LNCaP clone FGC (cell line): ENCODE data around the gene CAST.

ENCODE experiments used
- DNase-seq: peaks from one replicate; pipeline ENCODE4 v3.0.0-alpha.2; 2011; ENCODE audit warnings: low read depth
- H3K4me3 ChIP-seq: 2 replicates; pipeline ENCODE4 v1.5.1; 2011; ENCODE audit warnings: mild to moderate bottlenecking, low read depth, low read length, control low read depth
- CTCF ChIP-seq: IDR thresholded peaks from 2 replicates; pipeline ENCODE4 v1.5.1; 2012; ENCODE audit warnings: mild to moderate bottlenecking; ENCODE audit not compliant: control insufficient read depth, insufficient read depth; ENCODE audit errors: extremely low read depth

The CAST gene

GRCh38 chr5:96641368-96642280 is 20.6 kb upstream of the CAST start:
- no peak overlapping the region for H3K4me3 ChIP-seq
- no peak for DNase-seq
- TF ChIP-seq CTCF = no peak

- TF ChIP-seq CTCF = no peak
- no peak for DNase-seq
- no peak overlapping the region for H3K4me3 ChIP-seq
These were observed 19.9 kb upstream of the CAST start for GRCh38 chr5:96642281-96642640.

- no peak for DNase-seq
These were observed 17.1 kb upstream of the CAST start for GRCh38 chr5:96645091-96645490.

GRCh38 chr5:96648023-96648422 is 14.2 kb upstream of the CAST start:
- no peak overlapping the region for H3K4me3 ChIP-seq
- DNase-seq = no peak
- TF ChIP-seq CTCF = no peak

More at GRCh38 chr5:96645091-96645490, 17.1 kb upstream of the CAST start:
- TF ChIP-seq CTCF = no peak
- H3K4me3 ChIP-seq = no peak overlapping the region

GRCh38 chr5:96648593-96648992 is 13.6 kb upstream of the CAST start:
- TF ChIP-seq CTCF = no peak
- DNase-seq = no peak

GRCh38 chr5:96649251-96649662 is 12.9 kb upstream of the CAST start:
- no peak for DNase-seq
- H3K4me3 ChIP-seq = no peak overlapping the region
- no peak for TF ChIP-seq CTCF

More at GRCh38 chr5:96648593-96648992, 13.6 kb upstream of the CAST start:
- no peak overlapping the region for H3K4me3 ChIP-seq
